Measurements from ENCODE around the gene SUGCT.

DNA sequence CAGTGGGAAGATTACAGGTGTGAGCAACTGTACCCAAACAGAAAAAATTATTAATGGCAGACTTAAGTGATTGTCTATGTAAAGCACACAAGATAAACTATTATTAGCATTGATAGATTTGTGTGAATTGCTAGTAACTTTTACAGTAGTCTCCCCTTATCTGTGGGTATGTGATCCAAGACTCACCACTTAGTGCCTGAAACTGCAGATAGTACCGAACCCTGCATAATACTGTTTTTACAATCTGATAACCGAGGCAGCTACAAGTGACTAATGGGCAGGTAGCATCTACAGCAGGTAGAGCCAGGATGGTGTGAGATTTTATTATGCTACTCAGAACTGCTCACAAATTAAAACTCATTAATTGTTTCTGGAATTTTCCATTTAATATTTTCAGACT lies 31.9 kb upstream of the SUGCT start:
- TF ChIP-seq, protein P1, sequence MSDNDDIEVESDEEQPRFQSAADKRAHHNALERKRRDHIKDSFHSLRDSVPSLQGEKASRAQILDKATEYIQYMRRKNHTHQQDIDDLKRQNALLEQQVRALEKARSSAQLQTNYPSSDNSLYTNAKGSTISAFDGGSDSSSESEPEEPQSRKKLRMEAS (IDR thresholded peaks at IDR 0.05; ENCODE audit: low read depth, low read length) = no peak
- TF ChIP-seq CTCF (IDR thresholded peaks at IDR 0.05; ENCODE audit: low read depth, low read length) (no peak), MYC (IDR thresholded peaks at IDR 0.05; ENCODE audit: low read depth, low read length) (no peak)
